Measurements from ENCODE around the gene MAP3K12. TPM values are rescaled to one million over a fixed set of nuclear protein-coding genes. Genes with fewer than 3 reads are reported as not detected.

MAP3K12 gene
- total and polyA plus RNA-seq, 7 donors = 1.9 to 3.1 (median 2.4) TPM

DNA sequence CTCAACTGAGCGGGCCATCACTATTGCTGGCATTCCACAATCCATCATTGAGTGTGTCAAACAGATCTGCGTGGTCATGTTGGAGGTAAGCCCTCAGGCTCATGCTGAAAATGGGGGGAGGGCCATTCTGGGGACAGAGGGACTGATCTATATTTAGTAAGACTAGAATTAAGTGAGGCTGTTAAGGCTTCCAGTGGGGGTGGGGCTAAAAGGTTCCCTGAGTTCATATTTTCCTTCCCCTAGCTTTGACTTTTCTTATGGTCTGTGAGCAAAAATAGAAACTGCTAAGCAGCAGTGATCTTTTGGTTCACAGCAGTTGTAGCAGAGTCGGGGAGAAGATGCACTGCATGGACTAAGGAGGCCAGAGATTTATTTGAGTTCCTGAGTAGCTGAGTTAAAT lies 38.2 kb downstream of the MAP3K12 start:
- peaks cover 86% of the 10 kb centered on the region for H3K4me1 ChIP-seq
- H3K4me3 ChIP-seq = peak overlapping the region; percentile 13
- intact Hi-C loops (cut with DNase I) = no loop called here
- no peaks in the 10 kb centered on the region for H3K27me3 ChIP-seq (ENCODE audit: insufficient read depth in 3 of 3, low read length in 2 of 3)
- 29 to 37% (median 32%) methylated on average over 3 of the region's 3 CpGs for WGBS, 3 donors
- H3K27ac ChIP-seq = peak overlapping the region; percentile 64
- TF ChIP-seq, protein P1, sequence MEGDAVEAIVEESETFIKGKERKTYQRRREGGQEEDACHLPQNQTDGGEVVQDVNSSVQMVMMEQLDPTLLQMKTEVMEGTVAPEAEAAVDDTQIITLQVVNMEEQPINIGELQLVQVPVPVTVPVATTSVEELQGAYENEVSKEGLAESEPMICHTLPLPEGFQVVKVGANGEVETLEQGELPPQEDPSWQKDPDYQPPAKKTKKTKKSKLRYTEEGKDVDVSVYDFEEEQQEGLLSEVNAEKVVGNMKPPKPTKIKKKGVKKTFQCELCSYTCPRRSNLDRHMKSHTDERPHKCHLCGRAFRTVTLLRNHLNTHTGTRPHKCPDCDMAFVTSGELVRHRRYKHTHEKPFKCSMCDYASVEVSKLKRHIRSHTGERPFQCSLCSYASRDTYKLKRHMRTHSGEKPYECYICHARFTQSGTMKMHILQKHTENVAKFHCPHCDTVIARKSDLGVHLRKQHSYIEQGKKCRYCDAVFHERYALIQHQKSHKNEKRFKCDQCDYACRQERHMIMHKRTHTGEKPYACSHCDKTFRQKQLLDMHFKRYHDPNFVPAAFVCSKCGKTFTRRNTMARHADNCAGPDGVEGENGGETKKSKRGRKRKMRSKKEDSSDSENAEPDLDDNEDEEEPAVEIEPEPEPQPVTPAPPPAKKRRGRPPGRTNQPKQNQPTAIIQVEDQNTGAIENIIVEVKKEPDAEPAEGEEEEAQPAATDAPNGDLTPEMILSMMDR (IDR thresholded peaks at IDR 0.05) = no peak
- H3K9me3 ChIP-seq = no peaks in the 10 kb centered on the region
- peaks cover 48 to 100% of the 10 kb centered on the region in 2 donors for H3K36me3 ChIP-seq (ENCODE audit: insufficient read depth in 1 of 2, low read depth in 1 of 2)
- ATAC-seq = peak; percentile 83 to 93 (median 88)
- peak; percentile 38 to 73 for DNase-seq

DNA sequence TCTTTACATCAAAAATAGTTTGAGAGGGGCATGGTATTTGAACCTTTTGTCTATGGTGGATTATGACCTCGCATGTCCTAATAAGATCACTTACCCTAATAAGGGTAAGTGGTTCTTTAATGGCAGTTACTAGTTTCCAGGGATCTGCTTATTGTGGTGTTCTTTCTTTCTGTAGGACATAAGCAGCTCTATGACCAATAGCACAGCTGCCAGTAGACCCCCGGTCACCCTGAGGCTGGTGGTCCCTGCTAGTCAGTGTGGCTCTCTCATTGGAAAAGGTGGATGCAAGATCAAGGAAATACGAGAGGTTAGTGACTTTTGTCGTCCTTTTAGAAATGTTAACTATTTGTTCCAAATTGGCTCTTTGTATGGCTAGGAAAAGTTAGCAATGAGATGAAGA lies 40.2 kb downstream of the MAP3K12 start:
- Histone ChIP-seq H3K27me3 (ENCODE audit: insufficient read depth in 3 of 3, low read length in 2 of 3) (no peaks in the 10 kb centered on the region), H3K4me1 (peaks cover 81% of the 10 kb centered on the region), H3K36me3 (ENCODE audit: insufficient read depth in 1 of 2, low read depth in 1 of 2) (peaks cover 42 to 100% of the 10 kb centered on the region in 2 donors), H3K27ac (no peak overlapping the region), H3K9me3 (no peaks in the 10 kb centered on the region), H3K4me3 (no peak overlapping the region)
- DNase-seq (no peak), ATAC-seq (no peak)
- TF ChIP-seq, protein P1 (IDR thresholded peaks at IDR 0.05) = no peak
- intact Hi-C loops (cut with DNase I) = loop anchor here in 1 of 2 donors (5.0 kb wide), 1 partner anchor 33 kb away; no protein-coding TSS in a partner anchor
- WGBS, 3 donors = 48 to 64% (median 51%) methylated on average over 4 of the region's 4 CpGs

DNA sequence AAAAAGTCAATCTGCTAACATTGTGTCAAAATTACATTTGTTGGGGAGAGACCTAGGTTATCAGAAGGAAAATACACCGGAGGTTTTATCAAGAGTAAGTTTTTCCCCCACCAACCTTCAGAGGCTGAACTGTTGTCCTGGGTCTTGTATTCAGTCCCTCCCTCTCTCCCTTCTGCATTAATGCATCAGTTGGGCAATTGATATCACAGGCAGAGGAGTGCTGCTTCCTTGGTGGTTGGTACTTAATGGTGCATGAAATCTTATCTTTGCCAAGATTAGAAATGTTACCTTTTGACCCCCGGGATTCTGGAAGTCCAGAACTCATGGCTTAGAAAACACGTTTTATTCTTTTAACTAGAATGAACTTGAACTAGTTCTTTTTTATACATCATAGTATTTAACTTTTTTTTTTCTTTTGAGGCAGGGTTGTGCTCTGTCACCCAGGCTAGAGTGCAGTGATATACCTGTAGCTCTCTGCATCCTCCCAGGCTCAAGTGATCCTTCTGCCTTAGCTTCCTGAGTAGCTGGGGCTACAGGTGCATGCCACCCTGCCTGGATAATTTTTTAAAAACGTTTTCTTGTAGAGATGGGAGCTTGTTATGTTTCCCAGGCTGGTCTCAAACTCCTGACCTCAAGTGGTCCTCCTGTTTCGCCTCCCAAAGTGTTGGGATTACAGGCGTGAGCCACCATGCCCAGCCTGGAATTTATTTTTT lies 42.4 kb downstream of the MAP3K12 start:
- H3K4me1 ChIP-seq = peaks cover 71% of the 10 kb centered on the region

DNA sequence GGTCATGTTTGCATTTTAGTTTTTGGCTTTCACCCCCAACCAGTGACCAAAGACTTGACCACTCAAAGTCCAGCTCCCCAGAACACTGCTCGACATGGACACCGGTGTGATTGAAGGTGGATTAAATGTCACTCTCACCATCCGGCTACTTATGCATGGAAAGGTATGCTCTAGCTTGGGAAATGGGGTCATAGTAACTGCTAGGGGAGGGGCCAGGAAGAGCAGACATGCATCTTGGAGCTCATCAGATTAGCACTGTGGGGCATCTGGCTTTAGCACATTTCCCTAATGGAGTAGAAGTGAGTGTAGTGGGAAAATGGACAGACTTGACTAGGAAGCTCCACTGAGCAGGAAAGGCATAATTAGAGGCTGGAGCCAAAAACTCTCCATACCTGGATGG lies 44.6 kb downstream of the MAP3K12 start:
- Histone ChIP-seq H3K36me3 (ENCODE audit: insufficient read depth in 1 of 2, low read depth in 1 of 2) (peaks cover 22 to 63% of the 10 kb centered on the region in 2 donors), H3K27ac (peak overlapping the region; percentile 93), H3K27me3 (ENCODE audit: insufficient read depth in 3 of 3, low read length in 2 of 3) (no peaks in the 10 kb centered on the region), H3K9me3 (no peaks in the 10 kb centered on the region), H3K4me3 (peak overlapping the region; percentile 83), H3K4me1 (peaks cover 53% of the 10 kb centered on the region)
- DNase-seq = no peak
- intact Hi-C loops (cut with DNase I) = loop anchor here (5.0 kb wide), 3 partner anchors 38 to 232 kb away; partner anchors contain the start of gene MAP3K12 (in 1 of the 2)
- TF ChIP-seq, protein P1 (IDR thresholded peaks at IDR 0.05) = no peak
- ATAC-seq = no peak
- WGBS, 3 donors = 15 to 38% (median 24%) methylated on average over 3 of the region's 3 CpGs

More for the DNA sequence above, 42.4 kb downstream of the MAP3K12 start:
- WGBS, 3 donors = 55 to 68% (median 59%) methylated on average over 6 of the region's 6 CpGs
- intact Hi-C loops (cut with DNase I) = loop anchor here in 1 of 2 donors (5.0 kb wide), 1 partner anchor 35 kb away; no protein-coding TSS in a partner anchor
- ATAC-seq = no peak
- TF ChIP-seq, protein P1 (IDR thresholded peaks at IDR 0.05) = no peak
- H3K27me3 ChIP-seq (ENCODE audit: insufficient read depth in 3 of 3, low read length in 2 of 3) = no peaks in the 10 kb centered on the region
- H3K36me3 ChIP-seq (ENCODE audit: insufficient read depth in 1 of 2, low read depth in 1 of 2) = peaks cover 32 to 84% of the 10 kb centered on the region in 2 donors
- H3K9me3 ChIP-seq = no peaks in the 10 kb centered on the region
- H3K4me3 ChIP-seq = no peak overlapping the region
- no peak for DNase-seq
- peak overlapping the region; percentile 11 for H3K27ac ChIP-seq
